ENCODE results near the gene DHODH. TPM values are rescaled to one million over a fixed set of nuclear protein-coding genes. Genes with fewer than 3 reads are reported as not detected.

Gene DHODH
- total RNA-seq, 2 donors from 2014 or later: 4.3 to 9.4 TPM

GRCh38 chr16:72009779-72010178 lies 1.2 kb downstream of the DHODH start:
- no peaks in the 10 kb centered on the region for H3K27me3 ChIP-seq
- no peak for TF ChIP-seq CTCF (IDR thresholded peaks at IDR 0.05)
- H3K27ac ChIP-seq: no peak overlapping the region
- H3K4me1 ChIP-seq: no peaks in the 10 kb centered on the region
- H3K9ac ChIP-seq (ENCODE audit: low read depth in 2 of 2, low read length in 2 of 2): no peak overlapping the region
- intact Hi-C loops (cut with DNase I): loop anchor here (5.0 kb wide), 1 partner anchor 83 kb away; the partner anchor contains the start of genes DHX38 and TXNL4B
- no peaks in the 10 kb centered on the region for H3K36me3 ChIP-seq
- H3K4me3 ChIP-seq: no peak overlapping the region
- DNase-seq: no peak
- no peaks in the 10 kb centered on the region for H3K9me3 ChIP-seq

- H3K27me3 ChIP-seq: no peaks in the 10 kb centered on the region
- intact Hi-C loops (cut with DNase I): loop anchor here (5.0 kb wide), 1 partner anchor 80 kb away; the partner anchor contains the start of genes DHX38 and TXNL4B
- H3K9me3 ChIP-seq: no peaks in the 10 kb centered on the region
- DNase-seq: no peak
- no peaks in the 10 kb centered on the region for H3K4me1 ChIP-seq
- H3K36me3 ChIP-seq: no peaks in the 10 kb centered on the region
- no peak overlapping the region for H3K9ac ChIP-seq (ENCODE audit: low read depth in 2 of 2, low read length in 2 of 2)
- no peak for TF ChIP-seq CTCF (IDR thresholded peaks at IDR 0.05)
- no peak overlapping the region for H3K27ac ChIP-seq
- H3K4me3 ChIP-seq: no peak overlapping the region
Observed at GRCh38 chr16:72012607-72013006, 4.1 kb downstream of the DHODH start.

- Histone ChIP-seq H3K27me3 (no peaks in the 10 kb centered on the region), H3K4me1 (no peaks in the 10 kb centered on the region), H3K4me3 (no peak overlapping the region), H3K9me3 (no peaks in the 10 kb centered on the region), H3K36me3 (no peaks in the 10 kb centered on the region), H3K27ac (no peak overlapping the region), H3K9ac (ENCODE audit: low read depth in 2 of 2, low read length in 2 of 2) (no peak overlapping the region)
- DNase-seq: no peak
- intact Hi-C loops (cut with DNase I): loop anchor here (5.0 kb wide), 1 partner anchor 79 kb away; the partner anchor contains the start of genes DHX38 and TXNL4B
- no peak for TF ChIP-seq CTCF (IDR thresholded peaks at IDR 0.05)
Observed at GRCh38 chr16:72013389-72013788, 4.8 kb downstream of the DHODH start.

- Histone ChIP-seq H3K9ac (ENCODE audit: low read depth in 2 of 2, low read length in 2 of 2) (no peak overlapping the region), H3K27ac (no peak overlapping the region), H3K27me3 (no peaks in the 10 kb centered on the region), H3K9me3 (no peaks in the 10 kb centered on the region), H3K4me3 (no peak overlapping the region), H3K4me1 (no peaks in the 10 kb centered on the region), H3K36me3 (no peaks in the 10 kb centered on the region)
- no peak for DNase-seq
- TF ChIP-seq CTCF (IDR thresholded peaks at IDR 0.05): no peak
- intact Hi-C loops (cut with DNase I): loop anchor here (5.0 kb wide), 1 partner anchor 78 kb away; the partner anchor contains the start of genes DHX38 and TXNL4B
Observed at GRCh38 chr16:72013888-72014581, 5.5 kb downstream of the DHODH start.

- no peaks in the 10 kb centered on the region for H3K27me3 ChIP-seq
- H3K9ac ChIP-seq (ENCODE audit: low read depth in 2 of 2, low read length in 2 of 2): no peak overlapping the region
- no peaks in the 10 kb centered on the region for H3K36me3 ChIP-seq
- no peak for TF ChIP-seq CTCF (IDR thresholded peaks at IDR 0.05)
- H3K27ac ChIP-seq: no peak overlapping the region
- no peaks in the 10 kb centered on the region for H3K9me3 ChIP-seq
- no peaks in the 10 kb centered on the region for H3K4me1 ChIP-seq
- intact Hi-C loops (cut with DNase I): loop anchor here (5.0 kb wide), 1 partner anchor 78 kb away; the partner anchor contains the start of genes DHX38 and TXNL4B
- DNase-seq: no peak
- H3K4me3 ChIP-seq: no peak overlapping the region
Observed at GRCh38 chr16:72014675-72015074, 6.1 kb downstream of the DHODH start.

Measured in colonic mucosa (tissue), 4 donors.